Adrenal gland (tissue), 5 donors: ENCODE measurements around the gene SEC61A1.

Experiments
- POLR2A ChIP-seq, 2 donors: fragments of 450-650 bp; IDR thresholded peaks; one replicate each; pipeline ENCODE4 v1.6.1; 2017; ENCODE audit warnings: antibody characterized with exemption in 2 of 2, mild to moderate bottlenecking in 2 of 2, moderate library complexity in 1 of 2
- TF ChIP-seq, protein P1 (sequence below), 6 experiments: fragments of 450-650 bp in 4 of 6; fragments of 200-600 bp in 2 of 6; sonication (generic) in 1 of 6; IDR thresholded peaks; 1 replicate in 5 of 6; 2 replicates in 1 of 6; pipeline versions ENCODE4 v1.5.1 to v1.8.0; 2016 to 2021; ENCODE audit warnings: antibody characterized with exemption in 6 of 6, mild to moderate bottlenecking in 2 of 6, moderate library complexity in 1 of 6
- donor health status: DM: no; HTN: no; CAD: no.

DNA sequence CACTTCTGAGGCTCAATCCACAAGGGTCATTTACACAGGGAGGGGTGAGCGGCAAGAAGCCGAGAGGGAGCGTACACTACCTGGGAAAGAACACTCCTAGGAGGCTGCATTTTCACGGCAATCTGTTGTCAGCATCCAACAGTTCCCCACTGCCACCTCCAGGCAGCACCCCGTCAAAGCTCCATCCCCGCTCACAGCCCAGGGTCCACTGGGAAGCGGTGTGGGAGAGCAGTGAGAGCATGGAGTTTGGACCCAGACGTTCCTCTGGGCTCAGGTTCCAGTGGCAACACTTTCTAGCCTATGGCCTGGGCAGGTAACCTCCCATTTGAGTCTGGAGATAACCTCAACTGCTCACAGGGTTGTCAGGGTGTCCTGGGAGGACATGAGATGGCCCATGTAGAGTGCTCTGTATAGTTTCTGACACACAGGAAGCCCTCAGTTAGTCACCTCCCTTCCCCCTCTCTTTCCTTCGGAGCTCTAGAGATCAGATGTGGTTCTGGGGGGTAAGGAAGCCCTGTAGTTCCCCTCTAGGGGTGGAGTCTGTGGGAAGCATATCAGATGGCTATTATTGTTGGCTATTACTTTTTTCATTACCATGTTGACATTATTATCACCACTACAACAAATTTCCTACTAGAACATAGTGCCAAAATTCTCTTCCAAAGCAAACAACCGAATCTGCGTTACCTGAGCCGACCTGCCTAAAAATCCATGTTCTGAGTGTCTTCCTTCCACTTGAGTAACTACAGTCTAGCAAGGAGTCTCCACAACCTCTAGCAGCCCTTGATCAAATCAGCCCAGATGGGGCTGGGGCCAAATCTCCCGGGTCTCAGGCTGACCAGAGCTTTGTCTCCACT is 42.3 kb downstream of the SEC61A1 start:
- TF ChIP-seq, protein P1, sequence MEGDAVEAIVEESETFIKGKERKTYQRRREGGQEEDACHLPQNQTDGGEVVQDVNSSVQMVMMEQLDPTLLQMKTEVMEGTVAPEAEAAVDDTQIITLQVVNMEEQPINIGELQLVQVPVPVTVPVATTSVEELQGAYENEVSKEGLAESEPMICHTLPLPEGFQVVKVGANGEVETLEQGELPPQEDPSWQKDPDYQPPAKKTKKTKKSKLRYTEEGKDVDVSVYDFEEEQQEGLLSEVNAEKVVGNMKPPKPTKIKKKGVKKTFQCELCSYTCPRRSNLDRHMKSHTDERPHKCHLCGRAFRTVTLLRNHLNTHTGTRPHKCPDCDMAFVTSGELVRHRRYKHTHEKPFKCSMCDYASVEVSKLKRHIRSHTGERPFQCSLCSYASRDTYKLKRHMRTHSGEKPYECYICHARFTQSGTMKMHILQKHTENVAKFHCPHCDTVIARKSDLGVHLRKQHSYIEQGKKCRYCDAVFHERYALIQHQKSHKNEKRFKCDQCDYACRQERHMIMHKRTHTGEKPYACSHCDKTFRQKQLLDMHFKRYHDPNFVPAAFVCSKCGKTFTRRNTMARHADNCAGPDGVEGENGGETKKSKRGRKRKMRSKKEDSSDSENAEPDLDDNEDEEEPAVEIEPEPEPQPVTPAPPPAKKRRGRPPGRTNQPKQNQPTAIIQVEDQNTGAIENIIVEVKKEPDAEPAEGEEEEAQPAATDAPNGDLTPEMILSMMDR (IDR thresholded peaks at IDR 0.05) = no peak
- no peak for TF ChIP-seq POLR2A (IDR thresholded peaks at IDR 0.05)
